Karpas-422 (cell line): ENCODE results near the gene AFF1. TPM values are rescaled to one million over a fixed set of nuclear protein-coding genes. Genes with fewer than 3 reads are reported as not detected.

Source experiments
- DNase-seq: peaks from one replicate; pipeline ENCODE4 v3.0.0-alpha.2; 2015
- H2AFZ ChIP-seq: fragments of 200-600 bp; sonication (generic); 2 replicates; pipeline ENCODE4 v1.6.1; 2014; ENCODE audit warnings: antibody characterized with exemption, low read length, mixed read lengths
- H3K27ac ChIP-seq: fragments of 200-600 bp; sonication (generic); 2 replicates; pipeline ENCODE4 v1.5.1; 2014; ENCODE audit warnings: mild to moderate bottlenecking, low read length, moderate library complexity
- H3K27me3 ChIP-seq: fragments of 200-600 bp; sonication (generic); 2 replicates; pipeline ENCODE4 v1.6.1; 2014; ENCODE audit warnings: low read length, mixed read lengths
- H3K36me3 ChIP-seq: fragments of 200-600 bp; sonication (generic); 2 replicates; pipeline ENCODE4 v1.6.1; 2014; ENCODE audit warnings: low read length, mixed read lengths; ENCODE audit not compliant: insufficient read depth
- H3K4me1 ChIP-seq: fragments of 200-600 bp; sonication (generic); 2 replicates; pipeline ENCODE4 v1.6.1; 2014; ENCODE audit warnings: mild to moderate bottlenecking, low read length, mixed read lengths
- H3K4me2 ChIP-seq: fragments of 200-600 bp; sonication (generic); 2 replicates; pipeline ENCODE4 v1.6.1; 2014; ENCODE audit warnings: low read length, low read depth, mild to moderate bottlenecking; ENCODE audit not compliant: poor library complexity, severe bottlenecking
- H3K4me3 ChIP-seq: fragments of 200-600 bp; sonication (generic); 2 replicates; pipeline ENCODE4 v1.5.1; 2014; ENCODE audit warnings: mild to moderate bottlenecking, antibody characterized with exemption, low read length, mixed read lengths
- H3K79me2 ChIP-seq: fragments of 200-600 bp; sonication (generic); 2 replicates; pipeline ENCODE4 v1.6.1; 2014; ENCODE audit warnings: mild to moderate bottlenecking, low read length, mixed read lengths
- H3K9ac ChIP-seq: fragments of 200-600 bp; sonication (generic); 2 replicates; pipeline ENCODE4 v1.6.0; 2014; ENCODE audit warnings: low read length
- H3K9me2 ChIP-seq: fragments of 200-600 bp; sonication (generic), shearing (Covaris generic); replicated peaks from 2 replicates; pipeline ENCODE4 v1.6.0; 2014; ENCODE audit warnings: mild to moderate bottlenecking, low read length, moderate library complexity; ENCODE audit not compliant: insufficient read depth
- H3K9me3 ChIP-seq: fragments of 300-700, 200-600 bp; sonication (generic); 2 replicates; pipeline ENCODE4 v1.6.1; 2014; ENCODE audit warnings: low read length, mixed read lengths
- H4K20me1 ChIP-seq: fragments of 200-600 bp; sonication (generic); 2 replicates; pipeline ENCODE4 v1.6.1; 2014; ENCODE audit warnings: mild to moderate bottlenecking, antibody characterized with exemption, low read length, low read depth; ENCODE audit not compliant: insufficient read depth
- total RNA-seq: library from RNA; depleted of rRNA; stranded (reverse); fragments of >200 nt; shearing (Covaris generic); gene quantifications from 2 replicates; pipeline ENCODE4 v1.2.3, GENCODE V29; 2014; ENCODE audit warnings: low replicate concordance

AFF1 gene
- total RNA-seq, 1 experiment from 2014 or later = 6.6 TPM

DNA sequence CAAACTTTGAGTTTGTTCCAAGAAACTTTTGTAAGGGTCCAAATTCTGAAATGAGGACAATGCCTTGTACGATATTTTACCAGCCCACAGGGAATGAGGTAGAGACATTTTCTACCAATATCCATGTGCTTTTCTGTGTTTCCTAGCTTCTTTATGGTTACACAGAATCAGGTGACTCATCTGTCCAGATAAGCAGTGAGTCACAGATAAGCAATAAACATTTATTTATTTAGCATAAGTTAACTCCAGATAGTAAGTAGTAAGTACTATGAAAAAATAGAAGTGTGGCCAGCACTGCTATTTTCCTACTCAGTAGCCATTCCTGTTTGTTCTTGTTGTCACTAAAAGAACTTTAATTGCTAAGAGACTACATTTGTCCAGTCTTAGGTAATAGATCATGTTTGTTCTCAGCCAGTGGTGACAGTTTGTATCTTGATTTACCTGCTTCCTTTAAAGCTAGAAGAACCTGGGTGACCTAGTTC lies 7.4 kb downstream of the AFF1 start:
- Histone ChIP-seq H3K9me3 (no peaks in the 10 kb centered on the region), H2AFZ (no peak overlapping the region), H3K4me2 (no peak overlapping the region), H3K79me2 (no peaks in the 10 kb centered on the region), H3K9me2 (no peaks in the 10 kb centered on the region), H3K27ac (no peak overlapping the region), H3K36me3 (no peaks in the 10 kb centered on the region), H3K27me3 (no peaks in the 10 kb centered on the region), H3K4me1 (peaks cover 25% of the 10 kb centered on the region), H4K20me1 (no peaks in the 10 kb centered on the region), H3K9ac (no peak overlapping the region), H3K4me3 (no peak overlapping the region)
- no peak for DNase-seq

DNA sequence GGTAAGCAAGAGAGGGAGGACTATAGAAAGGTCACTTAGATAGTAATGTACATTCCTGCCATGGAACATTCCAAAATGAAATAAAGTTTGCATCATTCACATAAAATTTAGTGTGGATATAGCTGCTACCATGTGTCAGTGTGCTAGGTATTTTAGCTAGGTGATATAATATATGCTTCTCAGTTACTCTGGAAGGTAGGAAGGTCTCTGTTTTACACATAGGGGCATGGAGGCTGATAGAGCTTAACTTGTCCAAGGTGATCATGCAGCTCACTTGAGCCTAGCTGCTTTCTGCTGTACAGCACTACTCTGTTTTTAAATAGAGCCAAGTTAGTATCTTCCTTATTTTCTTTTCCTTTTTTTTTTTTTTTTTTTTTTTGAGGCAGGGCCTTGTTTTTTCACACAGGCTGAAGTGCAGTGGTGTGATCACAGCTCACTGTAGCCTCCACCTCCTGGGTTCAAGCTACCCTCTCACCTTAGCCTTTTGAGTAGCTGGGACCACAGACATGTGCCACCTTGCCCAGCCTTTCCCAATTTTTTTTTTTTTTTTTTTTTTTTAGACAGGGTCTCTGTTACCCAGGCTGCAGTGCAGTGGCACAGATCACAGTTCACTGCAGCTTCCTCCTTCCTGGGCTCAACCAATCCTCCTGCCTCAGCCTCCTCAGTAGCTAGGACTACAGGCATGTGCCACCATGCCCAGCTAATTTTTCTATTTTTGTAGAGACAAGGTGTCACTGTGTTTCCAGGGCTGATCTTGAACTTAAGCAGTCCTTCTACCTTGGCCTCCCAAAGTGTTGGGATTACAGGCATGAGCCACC lies 10.4 kb downstream of the AFF1 start:
- no peak overlapping the region for H3K4me3 ChIP-seq
- H3K9ac ChIP-seq = no peak overlapping the region
- H3K4me2 ChIP-seq = no peak overlapping the region
- DNase-seq = no peak
- H2AFZ ChIP-seq = no peak overlapping the region
- H3K9me2 ChIP-seq = no peaks in the 10 kb centered on the region
- H3K36me3 ChIP-seq = no peaks in the 10 kb centered on the region
- no peaks in the 10 kb centered on the region for H3K27me3 ChIP-seq
- no peaks in the 10 kb centered on the region for H3K9me3 ChIP-seq
- H3K79me2 ChIP-seq = no peaks in the 10 kb centered on the region
- no peaks in the 10 kb centered on the region for H4K20me1 ChIP-seq
- H3K4me1 ChIP-seq = peaks cover 8% of the 10 kb centered on the region
- H3K27ac ChIP-seq = no peak overlapping the region

DNA sequence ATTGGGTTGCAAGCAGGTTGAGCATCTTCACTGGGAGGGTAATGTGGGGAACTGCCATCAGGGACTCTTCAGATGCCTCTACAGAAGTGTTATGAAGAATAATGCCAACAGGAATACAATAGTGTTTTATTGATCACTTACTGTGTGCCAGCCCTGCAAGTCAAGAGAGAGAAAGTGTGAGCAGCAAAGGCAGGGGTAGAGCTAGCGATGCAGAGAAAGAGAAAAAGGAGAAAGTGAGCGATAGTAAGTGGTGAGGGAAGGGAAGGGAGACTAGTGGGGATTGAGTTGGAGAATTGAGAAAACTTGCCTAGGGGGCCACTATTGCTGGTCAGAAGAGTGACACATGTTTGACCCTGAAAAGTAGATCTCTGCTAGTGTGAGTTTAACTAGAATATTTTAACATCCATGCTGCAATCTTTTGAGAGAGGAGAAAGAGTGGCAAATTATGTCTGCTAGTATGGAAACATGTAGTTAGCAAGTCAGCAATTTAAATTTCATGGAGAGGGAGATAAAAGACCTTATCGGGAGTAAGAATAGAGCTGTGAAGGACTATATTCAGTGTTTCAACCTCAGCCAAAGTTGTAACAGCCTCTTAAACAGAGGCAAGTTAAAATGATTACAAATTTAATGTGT lies 12.2 kb downstream of the AFF1 start:
- no peak overlapping the region for H3K27ac ChIP-seq
- no peaks in the 10 kb centered on the region for H3K9me2 ChIP-seq
- no peak overlapping the region for H2AFZ ChIP-seq
- H4K20me1 ChIP-seq = no peaks in the 10 kb centered on the region
- no peaks in the 10 kb centered on the region for H3K79me2 ChIP-seq
- H3K4me2 ChIP-seq = no peak overlapping the region
- peaks cover 19% of the 10 kb centered on the region for H3K4me1 ChIP-seq
- no peaks in the 10 kb centered on the region for H3K27me3 ChIP-seq
- no peaks in the 10 kb centered on the region for H3K36me3 ChIP-seq
- DNase-seq = no peak
- no peaks in the 10 kb centered on the region for H3K9me3 ChIP-seq
- no peak overlapping the region for H3K9ac ChIP-seq
- H3K4me3 ChIP-seq = no peak overlapping the region

DNA sequence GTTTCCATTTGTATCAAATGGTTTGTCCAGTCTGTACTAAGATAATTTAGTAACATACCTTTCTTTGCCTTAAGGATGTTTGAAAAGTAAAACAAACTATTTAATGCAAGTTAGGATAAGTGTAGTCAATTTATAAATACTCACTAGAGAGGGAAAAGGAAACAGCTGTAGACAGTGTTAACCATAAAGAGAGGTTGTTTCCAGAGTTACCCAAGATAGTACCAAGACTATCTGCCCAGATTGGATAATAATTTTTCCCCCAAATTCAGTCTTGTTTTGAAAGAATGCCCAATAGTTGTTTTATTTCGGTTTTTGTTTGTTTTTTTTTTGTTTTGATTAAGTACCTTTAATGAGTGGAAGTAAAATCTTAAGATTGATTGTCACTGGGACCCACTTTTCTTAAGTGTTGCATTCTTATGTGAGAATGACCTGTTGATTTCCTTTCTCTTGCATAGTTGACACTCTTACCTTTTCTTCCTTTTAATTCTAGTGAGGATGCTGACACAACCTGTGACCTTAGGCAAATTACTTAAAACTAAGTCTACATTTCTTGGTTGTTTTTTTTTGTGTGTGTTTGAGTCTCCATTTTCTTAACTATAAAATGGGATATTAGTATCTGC lies 12.8 kb downstream of the AFF1 start:
- Histone ChIP-seq H3K4me3 (no peak overlapping the region), H4K20me1 (no peaks in the 10 kb centered on the region), H2AFZ (no peak overlapping the region), H3K4me1 (peaks cover 19% of the 10 kb centered on the region), H3K36me3 (no peaks in the 10 kb centered on the region), H3K4me2 (no peak overlapping the region), H3K9me3 (no peaks in the 10 kb centered on the region), H3K27ac (no peak overlapping the region), H3K9ac (no peak overlapping the region), H3K79me2 (no peaks in the 10 kb centered on the region), H3K9me2 (no peaks in the 10 kb centered on the region), H3K27me3 (no peaks in the 10 kb centered on the region)
- no peak for DNase-seq

DNA sequence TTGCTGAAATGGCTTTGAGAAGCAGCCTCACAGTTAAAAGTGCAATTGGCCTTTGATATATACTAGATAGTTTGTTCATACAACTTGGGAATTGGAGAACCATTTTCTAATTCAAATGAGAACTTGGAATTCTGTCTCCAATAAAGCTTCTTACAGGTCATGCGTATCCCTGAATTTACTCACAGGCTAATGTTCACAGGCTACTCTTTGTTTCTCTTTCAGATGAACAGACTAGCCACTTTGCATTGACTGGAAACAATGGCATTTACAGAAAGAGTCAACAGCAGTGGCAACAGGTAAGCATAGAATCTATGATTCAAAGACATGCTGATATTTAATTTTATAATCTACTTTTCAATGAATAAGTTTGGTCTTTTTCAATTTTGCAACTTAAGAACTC lies 13.5 kb downstream of the AFF1 start:
- no peaks in the 10 kb centered on the region for H4K20me1 ChIP-seq
- H3K79me2 ChIP-seq = no peaks in the 10 kb centered on the region
- no peak overlapping the region for H2AFZ ChIP-seq
- H3K27me3 ChIP-seq = no peaks in the 10 kb centered on the region
- no peaks in the 10 kb centered on the region for H3K9me2 ChIP-seq
- peaks cover 19% of the 10 kb centered on the region for H3K4me1 ChIP-seq
- no peaks in the 10 kb centered on the region for H3K36me3 ChIP-seq
- no peak overlapping the region for H3K27ac ChIP-seq
- no peaks in the 10 kb centered on the region for H3K9me3 ChIP-seq
- no peak for DNase-seq
- H3K4me3 ChIP-seq = no peak overlapping the region
- H3K4me2 ChIP-seq = no peak overlapping the region
- no peak overlapping the region for H3K9ac ChIP-seq

DNA sequence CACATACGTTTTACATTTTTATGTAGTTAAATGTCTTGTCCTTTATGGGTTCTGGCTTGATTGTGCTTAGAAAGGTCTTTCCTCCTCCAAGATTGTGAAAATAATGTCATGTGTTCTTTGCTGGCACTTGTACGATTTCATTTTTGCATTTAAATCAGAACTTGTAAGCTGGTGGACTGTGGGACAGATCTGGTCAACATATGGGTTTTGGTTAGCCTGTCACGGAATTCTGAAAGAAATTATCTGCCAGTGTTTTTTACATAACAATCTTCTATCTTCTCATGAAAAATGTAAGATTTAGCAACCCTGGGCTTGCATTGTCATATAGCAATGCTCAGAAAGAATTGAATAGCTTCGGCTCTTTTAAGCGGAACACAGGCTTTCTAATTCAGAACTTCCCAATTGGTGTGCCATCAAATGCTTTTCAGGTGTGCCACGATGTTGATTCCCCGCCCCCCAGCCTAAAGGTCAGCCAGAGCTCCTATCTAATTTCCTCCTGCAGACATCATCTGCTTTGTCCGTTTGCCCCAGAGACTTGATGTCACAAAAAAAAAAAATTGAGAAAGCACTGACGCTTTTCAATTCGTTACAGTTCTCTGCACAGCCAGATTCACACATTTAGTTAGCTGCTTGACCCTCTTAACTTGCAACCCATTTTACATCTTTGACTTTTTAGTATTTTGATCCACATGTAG lies 16.2 kb downstream of the AFF1 start:
- no peak overlapping the region for H3K4me3 ChIP-seq
- no peaks in the 10 kb centered on the region for H3K79me2 ChIP-seq
- no peak for DNase-seq

DNA sequence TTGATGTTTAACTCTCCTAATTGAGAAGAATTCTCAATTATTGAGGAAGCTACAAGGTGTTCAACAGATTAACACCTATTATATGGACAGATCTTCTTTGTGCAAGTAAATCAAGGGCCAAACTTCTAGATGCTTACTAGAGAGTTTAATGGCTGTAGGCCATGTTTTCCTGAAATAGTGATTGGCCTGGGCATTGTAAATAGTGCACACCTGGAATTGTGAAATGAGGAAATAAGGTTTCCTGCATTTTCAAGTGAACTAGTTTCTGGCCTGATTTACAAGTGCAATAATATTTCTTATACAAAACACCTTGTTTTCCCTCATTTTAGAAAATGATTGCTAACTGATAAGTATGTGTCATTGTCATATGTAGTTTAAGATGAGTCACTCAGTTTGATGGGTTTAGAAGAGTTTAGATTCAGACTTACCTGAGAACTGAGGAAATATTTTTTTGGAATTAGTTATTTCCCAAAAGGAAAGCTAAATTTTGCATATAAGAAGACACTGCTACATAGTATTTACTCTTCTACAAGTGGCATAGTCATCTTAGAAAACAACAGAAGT lies 21.2 kb downstream of the AFF1 start:
- H3K4me1 ChIP-seq = peaks cover 38% of the 10 kb centered on the region
- no peaks in the 10 kb centered on the region for H3K9me3 ChIP-seq
- no peak overlapping the region for H3K9ac ChIP-seq
- no peak overlapping the region for H2AFZ ChIP-seq
- H4K20me1 ChIP-seq = no peaks in the 10 kb centered on the region
- no peaks in the 10 kb centered on the region for H3K36me3 ChIP-seq
- H3K9me2 ChIP-seq = no peaks in the 10 kb centered on the region
- H3K4me2 ChIP-seq = no peak overlapping the region
- H3K4me3 ChIP-seq = no peak overlapping the region
- no peak for DNase-seq
- no peak overlapping the region for H3K27ac ChIP-seq
- H3K27me3 ChIP-seq = no peaks in the 10 kb centered on the region
- no peaks in the 10 kb centered on the region for H3K79me2 ChIP-seq

More for the DNA sequence above, 16.2 kb downstream of the AFF1 start:
- no peak overlapping the region for H3K27ac ChIP-seq
- no peaks in the 10 kb centered on the region for H3K27me3 ChIP-seq
- H3K4me1 ChIP-seq = peaks cover 16% of the 10 kb centered on the region
- no peaks in the 10 kb centered on the region for H3K36me3 ChIP-seq
- no peak overlapping the region for H3K9ac ChIP-seq
- H3K9me3 ChIP-seq = no peaks in the 10 kb centered on the region
- no peak overlapping the region for H2AFZ ChIP-seq
- no peaks in the 10 kb centered on the region for H3K9me2 ChIP-seq
- no peak overlapping the region for H3K4me2 ChIP-seq
- H4K20me1 ChIP-seq = no peaks in the 10 kb centered on the region
